CD4-positive, alpha-beta T cell treated with Interferon alpha-2 for 1 hour (primary cell): ENCODE data around the gene NFS1.
A peak's percentile ranks its signal among the peaks of the same experiment; 100 is the strongest.

ENCODE experiments used
- DNase-seq, 2 donors: peaks; one replicate each; pipeline ENCODE4 v3.0.0-alpha.2; 2020 to 2022

Gene NFS1

DNA sequence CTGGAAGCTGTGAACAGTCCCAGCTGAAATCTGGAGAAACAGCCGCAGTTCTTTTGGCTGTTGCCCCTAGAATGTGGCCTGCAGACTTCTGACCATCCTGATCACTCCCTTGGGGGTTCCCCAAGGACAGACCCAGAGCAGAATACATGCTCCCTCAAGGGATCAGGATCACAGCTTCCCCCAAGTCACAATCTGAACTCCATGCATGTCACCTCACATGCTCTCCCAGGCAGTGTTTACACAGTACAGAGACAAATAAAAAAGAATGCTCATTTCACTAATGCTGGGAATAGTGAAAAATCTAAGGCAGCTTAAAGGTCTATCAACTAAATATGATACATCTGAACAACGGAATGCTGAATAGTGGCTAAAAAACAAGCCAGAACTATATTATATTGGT, 63.1 kb downstream of the NFS1 start:
- DNase-seq, result no peak

DNA sequence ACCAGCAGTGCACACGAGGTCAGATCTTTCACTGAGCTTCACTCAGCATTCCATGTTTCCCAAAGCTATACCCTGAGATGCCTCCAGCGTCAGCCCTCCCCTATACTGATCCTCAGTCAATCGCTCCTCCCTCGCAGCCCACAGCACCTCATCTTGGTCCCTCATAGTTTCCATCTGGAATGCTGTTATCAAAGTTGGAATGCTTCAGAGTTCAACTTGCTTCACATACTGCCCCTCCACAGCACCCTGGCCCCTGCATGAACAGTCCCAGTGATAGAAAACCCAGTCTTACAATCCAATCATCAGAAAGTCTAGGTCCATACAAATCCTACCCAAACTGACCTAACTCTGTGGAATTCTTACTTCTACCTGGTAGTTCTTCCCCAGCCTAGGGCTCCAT, 63.5 kb downstream of the NFS1 start:
- DNase-seq, result no peak

DNA sequence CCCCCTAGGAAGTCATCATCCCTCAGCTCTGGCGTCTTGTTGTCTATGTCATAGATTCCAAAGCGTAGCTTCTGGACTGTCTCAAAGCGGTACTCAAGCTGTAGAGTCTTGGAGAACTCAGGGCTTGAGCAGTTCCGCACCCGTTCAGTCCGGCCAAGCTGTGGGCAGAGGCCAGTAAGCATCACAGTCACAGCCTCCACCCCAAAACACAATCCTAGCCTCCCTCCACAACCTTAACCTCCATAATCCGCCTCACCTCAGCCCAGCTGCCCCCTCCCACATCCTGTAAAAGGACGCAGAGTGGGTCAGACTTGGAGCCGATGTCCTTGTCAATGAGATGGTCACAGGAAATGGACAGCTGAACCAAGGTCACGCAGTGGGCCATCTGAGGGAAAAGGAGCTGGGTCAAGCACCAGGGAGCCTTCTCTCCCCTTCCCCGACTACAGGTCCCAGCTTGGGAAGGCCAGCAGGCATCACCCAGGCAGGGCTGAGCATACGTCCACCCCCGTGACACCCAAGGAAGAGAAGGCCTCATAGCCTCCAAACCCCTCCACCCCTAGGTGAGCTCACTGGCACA, 66.5 kb downstream of the NFS1 start:
- DNase-seq, result no peak

DNA sequence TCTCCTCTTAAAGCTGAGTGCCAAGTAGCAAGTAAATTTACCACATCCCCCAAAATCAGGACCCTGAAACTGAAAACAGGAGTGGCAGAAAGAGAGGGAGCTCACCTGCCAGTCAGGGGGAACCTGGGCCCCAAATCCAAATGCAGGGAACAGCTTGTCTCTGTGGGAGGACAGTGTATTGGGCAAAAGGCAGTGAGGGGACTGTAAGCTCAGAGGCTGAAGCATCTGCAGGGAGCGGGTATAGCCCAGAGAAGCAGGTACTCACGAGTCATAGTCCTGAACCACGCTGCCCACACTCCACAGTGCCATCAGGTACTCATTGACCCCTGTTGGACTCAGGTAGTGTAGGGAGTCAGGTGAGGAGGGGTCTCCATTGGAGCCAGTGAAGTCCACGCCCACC, 68.5 kb downstream of the NFS1 start:
- DNase-seq, result no peak

DNA sequence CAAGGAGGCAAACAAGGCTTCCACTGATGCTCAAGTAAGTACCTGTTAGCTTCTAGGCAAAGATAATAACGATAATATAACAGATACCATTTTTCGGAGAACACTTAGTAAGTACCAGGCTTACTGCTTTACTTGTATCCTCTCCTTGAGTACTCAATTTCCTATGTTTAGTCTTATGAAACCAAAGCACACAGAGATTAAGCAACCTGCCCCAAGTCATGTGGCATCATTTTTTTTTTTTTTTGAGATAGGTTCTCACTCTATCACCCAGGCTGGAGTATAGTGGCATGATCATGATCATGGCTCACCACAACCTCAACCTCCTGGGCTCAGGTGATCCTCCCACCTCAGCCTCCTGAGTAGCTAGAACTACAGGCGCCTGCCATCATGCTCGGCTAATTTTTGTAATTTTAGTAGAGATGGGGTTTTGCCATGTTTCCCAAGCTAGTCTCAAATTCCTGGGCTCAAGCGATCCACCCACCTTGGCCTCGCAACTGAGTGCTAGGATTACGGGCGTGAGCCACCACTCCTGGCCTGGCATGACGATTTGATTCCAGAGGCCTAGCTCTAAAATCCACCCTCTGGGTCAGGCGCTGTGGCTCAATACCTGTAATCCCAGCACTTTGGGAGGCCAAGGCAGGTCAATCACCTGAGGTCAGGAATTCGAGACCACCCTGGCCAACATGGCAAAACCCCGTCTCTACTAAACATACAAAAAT, 69.6 kb downstream of the NFS1 start:
- no peak for DNase-seq

DNA sequence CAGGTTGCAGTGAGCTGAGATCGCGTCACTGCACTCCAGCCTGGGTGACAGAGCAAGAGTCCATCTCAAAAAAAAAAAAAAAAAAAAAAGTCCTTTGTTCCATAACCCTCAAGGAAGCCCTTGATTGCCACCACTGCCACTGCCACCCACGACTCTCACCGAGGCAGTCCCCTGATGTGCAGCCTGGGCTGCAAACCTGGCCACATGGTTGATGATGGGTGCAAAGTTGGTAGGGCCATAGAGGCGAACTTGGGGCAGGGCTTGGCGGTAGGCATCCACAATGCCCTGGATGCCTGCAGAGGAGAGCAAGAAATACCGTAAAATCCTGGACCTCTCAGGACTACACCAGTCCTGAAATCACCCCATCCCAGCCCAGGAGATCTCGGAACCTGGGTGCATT, 72.0 kb downstream of the NFS1 start:
- DNase-seq, result no peak

DNA sequence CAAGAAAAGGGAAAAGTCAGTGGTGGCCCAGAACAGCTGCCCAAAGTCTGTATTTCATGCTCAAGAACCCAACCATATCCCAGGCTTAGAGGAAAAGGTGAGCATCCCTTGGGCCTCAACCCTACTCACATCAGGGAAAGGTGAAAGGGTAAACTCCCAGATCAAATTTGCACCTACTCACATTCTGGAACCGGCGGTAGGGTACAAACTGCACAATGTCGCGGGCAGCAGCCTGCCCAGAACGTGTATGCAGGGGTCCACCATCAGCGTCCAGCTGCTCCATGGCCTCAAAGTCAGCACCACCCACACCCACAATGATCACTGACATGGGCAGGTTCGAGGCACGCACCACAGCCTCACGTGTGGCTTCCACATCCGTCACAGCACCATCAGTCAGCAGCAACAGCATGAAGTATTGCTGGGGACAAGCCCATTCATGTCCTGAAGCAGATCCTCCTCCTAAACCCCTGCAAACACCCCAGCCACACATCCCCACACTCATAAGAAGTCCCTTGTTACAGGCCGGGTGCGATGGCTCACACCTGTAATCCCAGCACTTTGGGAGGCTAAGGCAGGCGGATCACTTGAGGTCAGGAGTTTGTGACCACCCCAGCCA, 72.7 kb downstream of the NFS1 start:
- no peak for DNase-seq

DNA sequence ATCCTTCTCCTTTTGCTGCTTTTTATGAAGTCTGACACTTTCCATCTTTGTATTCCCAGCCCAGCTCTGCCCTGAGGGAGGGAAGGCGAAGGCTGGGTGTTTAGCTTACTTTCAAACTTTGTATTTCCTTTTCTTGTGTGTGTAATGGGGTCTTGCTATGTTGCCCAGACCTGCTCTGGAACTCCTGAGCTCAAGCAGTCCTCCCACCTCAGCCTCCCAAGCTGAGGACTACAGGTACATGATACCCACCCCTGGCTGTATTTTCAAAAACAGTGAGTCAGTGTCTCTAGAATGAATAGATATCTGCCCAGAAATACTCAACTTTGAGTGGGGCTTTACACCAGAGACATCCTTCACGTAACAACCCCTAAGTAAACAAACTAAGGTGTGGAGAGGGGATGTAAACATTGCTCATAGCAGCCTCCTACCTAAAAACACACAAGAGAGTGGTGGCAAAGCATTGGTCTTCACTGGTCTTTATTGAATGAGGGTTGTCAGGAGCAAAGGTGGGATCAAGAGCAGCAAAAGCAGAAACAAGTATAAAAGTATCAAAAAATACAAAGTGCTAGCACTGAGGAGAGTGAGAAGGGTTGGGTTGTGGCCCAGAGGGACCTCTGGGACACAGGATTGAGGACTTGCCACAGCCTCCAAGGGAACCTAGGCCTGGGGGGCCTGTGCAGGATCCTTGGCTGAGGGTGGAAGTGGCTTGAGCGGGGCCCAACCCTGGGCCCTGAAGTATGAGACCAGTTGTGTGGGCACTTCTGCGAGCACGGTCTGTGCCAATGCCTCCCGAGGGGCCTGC, 73.4 kb downstream of the NFS1 start:
- no peak for DNase-seq

DNA sequence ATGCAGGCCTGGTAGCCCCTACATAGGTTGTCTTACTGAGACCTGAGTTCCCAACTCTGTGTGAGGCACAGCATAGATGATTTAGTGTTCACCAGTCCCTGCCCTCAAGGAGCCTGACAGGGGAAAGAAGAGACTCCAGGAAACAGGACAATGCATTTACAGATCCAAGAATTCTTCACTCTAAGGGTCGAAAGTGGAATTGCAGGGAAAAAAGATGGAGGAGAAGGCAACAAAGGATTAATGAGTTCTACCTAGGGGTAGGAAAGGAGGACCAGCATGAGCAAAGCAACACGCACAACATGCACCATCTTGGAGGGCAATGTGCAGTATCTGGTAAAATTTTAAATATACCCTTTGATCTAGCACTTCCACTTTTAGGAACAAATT, 77.6 kb downstream of the NFS1 start:
- no peak for DNase-seq

DNA sequence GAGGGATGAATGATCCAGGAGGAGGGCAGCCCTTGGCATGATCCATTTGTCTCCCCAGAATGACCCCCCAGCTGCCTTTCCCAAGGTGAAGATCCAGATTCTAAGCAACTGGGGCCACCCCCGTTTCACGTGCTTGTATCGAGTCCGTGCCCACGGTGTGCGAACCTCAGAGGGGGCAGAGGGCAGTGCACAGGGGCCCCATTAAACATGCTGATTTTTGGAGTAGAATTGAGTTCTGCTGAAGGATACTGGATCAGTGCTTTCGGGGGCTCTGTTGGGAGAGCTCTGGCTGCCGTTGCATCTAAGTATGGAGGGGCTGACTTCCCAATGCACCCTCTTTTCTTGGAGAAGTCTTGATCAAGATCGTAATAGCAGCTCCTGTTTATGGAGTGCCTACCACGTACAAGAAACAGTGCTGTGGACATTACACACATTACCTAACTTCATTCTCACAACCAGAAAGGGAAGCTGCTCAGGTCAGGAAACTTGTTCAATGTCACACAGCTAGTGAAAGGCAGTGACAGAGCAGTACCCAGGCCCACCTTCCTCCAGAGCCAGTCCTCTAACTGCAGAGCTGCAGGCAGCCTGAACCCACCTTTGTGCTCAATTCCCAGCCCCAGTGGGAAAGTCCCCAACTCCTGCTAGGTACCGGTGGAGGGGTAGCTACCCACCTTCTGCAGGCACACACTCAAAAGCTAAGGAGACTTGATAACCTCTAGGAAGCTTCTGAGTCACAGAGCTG, 78.2 kb downstream of the NFS1 start:
- DNase-seq, result no peak

DNA sequence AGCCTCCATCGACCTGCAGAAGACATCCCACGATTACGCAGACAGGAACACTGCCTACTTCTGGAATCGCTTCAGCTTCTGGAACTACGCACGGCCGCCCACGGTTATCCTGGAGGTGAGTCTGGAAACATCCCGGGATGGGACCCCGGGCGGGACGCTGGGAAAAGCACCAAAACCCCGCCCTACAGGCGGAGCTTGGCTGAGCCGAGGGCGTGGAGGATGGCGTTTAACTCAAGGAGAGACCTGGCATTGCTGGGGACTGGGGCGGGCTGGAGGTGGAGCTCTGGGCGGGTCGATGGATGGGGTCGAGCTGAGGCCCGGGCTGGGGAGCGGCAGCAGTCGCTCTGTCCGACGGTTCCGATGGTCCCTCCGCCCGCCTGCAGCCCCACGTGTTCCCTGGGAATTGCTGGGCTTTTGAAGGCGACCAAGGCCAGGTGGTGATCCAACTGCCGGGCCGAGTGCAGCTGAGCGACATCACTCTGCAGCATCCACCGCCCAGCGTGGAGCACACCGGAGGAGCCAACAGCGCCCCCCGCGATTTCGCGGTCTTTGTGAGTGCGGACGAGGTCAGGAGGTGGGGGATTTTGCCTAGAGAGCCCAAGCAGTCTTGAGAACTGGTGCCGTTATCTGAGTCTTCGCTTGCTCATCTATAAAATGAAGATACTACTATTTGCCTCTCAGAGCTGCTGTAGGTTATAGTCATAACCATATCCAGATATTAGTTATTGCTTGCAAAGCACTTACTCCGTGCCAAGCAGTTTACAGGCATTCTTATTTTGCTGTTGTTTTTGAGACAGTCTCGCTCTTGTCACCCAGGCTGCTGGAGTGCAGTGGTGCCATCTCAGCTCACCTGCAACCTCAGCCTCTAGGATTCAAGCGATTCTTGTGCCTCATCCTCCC, 79.7 kb downstream of the NFS1 start:
- peak; percentile 73 to 82 for DNase-seq

DNA sequence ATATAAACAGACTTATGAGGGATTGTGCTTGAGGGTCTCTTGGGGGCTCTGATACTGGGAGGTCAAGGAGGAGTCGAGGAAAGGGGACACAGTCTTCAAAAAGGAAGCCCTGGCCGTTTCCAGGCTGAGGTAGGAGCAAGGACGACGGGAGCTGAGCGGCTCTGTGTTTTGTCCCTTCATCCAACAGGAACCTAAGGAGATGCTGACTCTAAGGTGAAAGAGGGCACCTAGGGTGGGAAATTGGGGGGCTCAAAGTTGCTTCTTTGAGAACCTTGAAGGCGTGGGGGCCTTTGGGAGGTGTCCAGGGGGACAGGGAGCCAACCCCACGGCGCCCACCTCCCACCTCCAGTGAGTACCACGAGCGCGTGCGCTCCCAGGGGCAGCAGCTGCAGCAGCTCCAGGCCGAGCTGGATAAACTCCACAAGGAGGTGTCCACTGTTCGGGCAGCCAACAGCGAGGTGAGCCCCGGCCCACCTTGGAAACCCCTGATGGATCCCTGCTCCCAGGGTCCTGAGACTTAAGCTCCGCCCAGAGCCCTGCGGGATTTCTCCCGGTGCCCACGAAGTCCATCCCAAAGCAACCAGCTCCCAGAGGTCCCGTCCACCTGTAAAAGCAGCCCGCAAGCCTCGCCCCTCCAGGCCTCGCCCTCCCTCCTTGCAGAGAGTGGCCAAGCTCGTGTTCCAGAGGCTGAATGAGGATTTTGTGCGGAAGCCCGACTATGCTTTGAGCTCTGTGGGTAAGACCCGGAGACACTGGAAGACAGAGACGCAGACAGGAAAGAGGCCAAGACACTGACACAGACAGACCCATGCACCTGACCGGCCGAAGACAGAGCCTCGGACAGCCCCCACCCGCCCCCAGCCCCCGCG, 80.7 kb downstream of the NFS1 start:
- DNase-seq, result peak in 1 of 2 donors; percentile 30
